Measurements from ENCODE around the gene FBXO4. TPM values are rescaled to one million over a fixed set of nuclear protein-coding genes. Genes with fewer than 3 reads are reported as not detected.
"Not testable (repeated sequence)": the region's sequence is repeated elsewhere in the genome, so short reads cannot be mapped to it uniquely, and the experiment has no call there.

Gene FBXO4
- total RNA-seq, 1 donor = 25.0 TPM

DNA sequence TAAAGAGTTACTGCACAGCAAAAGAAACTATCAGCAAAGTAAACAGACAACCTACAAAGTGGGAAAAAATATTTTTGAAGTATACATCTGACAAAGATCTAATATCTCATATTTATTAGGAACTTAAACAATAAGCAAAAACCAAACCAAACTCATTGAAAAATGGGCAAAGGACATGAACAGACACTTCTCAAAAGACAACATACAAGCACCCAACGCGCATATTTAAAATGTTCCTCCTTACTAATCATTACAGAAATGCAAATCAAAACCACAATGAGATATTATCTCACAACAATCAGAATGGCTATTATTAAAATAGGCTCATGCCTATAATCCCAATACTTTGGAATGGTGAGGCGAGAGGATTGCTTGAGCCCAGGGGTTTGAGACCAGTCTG is 48.0 kb downstream of the FBXO4 start:
- DNase-seq (ENCODE audit: low read depth) = no peak
- H3K4me3 ChIP-seq (ENCODE audit: low read depth, low read length) = no peak overlapping the region
- TF ChIP-seq, protein P1, sequence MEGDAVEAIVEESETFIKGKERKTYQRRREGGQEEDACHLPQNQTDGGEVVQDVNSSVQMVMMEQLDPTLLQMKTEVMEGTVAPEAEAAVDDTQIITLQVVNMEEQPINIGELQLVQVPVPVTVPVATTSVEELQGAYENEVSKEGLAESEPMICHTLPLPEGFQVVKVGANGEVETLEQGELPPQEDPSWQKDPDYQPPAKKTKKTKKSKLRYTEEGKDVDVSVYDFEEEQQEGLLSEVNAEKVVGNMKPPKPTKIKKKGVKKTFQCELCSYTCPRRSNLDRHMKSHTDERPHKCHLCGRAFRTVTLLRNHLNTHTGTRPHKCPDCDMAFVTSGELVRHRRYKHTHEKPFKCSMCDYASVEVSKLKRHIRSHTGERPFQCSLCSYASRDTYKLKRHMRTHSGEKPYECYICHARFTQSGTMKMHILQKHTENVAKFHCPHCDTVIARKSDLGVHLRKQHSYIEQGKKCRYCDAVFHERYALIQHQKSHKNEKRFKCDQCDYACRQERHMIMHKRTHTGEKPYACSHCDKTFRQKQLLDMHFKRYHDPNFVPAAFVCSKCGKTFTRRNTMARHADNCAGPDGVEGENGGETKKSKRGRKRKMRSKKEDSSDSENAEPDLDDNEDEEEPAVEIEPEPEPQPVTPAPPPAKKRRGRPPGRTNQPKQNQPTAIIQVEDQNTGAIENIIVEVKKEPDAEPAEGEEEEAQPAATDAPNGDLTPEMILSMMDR (IDR thresholded peaks at IDR 0.05; ENCODE audit: insufficient read depth, low read length) = no peak

DNA sequence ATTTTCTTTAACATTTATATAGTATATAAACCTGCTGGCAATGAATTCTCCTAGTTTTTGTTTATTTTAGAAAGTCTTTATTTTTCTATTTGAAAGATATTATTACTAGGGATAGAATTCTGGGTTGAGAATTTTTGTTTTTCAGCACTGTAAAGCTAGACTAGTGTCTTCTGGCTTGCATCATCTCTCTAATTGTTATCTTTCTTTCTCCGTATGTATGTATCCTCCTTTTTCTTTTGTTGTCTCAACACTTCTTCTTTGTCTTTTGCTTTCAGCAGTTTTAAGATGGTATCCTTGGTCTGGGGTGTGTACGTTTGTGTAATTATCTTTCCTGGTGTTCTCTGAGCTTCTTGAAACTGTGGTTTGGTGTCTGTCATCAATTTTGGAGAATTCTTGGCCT is 48.8 kb downstream of the FBXO4 start:
- TF ChIP-seq, protein P1 (IDR thresholded peaks at IDR 0.05; ENCODE audit: insufficient read depth, low read length) = no peak
- no peak for DNase-seq (ENCODE audit: low read depth)

DNA sequence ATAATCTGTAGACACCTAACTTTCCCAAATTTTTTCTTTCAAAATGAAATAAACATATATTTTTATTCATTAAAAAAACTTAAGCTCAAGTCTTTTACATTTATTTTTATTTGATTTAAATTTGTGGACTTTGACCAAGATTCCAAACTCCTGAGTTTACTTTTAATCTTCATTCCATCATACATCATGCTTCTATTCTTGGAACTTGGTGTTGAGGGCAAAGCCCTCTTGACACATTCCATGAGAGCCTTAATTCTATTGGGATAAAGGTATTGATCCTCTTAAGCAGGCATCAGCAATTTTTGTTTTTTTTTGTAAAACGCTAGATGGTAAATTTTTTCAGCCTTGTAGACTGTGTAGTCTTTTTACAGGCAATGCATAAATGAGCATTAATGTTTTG is 53.6 kb downstream of the FBXO4 start:
- H3K4me3 ChIP-seq (ENCODE audit: low read depth, low read length) = no peak overlapping the region
- DNase-seq (ENCODE audit: low read depth) = peak; percentile 26
- TF ChIP-seq, protein P1 (IDR thresholded peaks at IDR 0.05; ENCODE audit: insufficient read depth, low read length) = no peak

More for the DNA sequence above, 48.8 kb downstream of the FBXO4 start:
- no peak overlapping the region for H3K4me3 ChIP-seq (ENCODE audit: low read depth, low read length)

DNA sequence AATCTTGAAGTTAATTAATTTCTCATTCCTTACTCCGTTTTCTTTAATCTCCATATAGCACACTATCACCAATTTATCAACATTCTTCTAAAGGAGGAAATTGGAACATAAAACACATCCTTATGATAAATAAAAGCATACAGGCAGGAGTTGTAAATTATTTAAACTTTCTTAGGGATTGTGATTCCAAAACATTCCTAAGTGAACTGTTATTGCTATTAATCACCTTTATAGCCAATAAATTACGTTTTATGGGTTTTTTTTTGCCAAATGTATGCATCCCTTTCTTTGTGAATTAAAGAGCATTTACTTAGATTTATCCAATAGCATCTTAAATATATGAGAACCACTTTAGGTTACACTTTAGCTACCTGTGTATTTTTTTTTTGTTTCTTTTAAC is 55.3 kb downstream of the FBXO4 start:
- no peak overlapping the region for H3K4me3 ChIP-seq (ENCODE audit: low read depth, low read length)
- TF ChIP-seq, protein P1 (IDR thresholded peaks at IDR 0.05; ENCODE audit: insufficient read depth, low read length) = no peak
- no peak for DNase-seq (ENCODE audit: low read depth)

DNA sequence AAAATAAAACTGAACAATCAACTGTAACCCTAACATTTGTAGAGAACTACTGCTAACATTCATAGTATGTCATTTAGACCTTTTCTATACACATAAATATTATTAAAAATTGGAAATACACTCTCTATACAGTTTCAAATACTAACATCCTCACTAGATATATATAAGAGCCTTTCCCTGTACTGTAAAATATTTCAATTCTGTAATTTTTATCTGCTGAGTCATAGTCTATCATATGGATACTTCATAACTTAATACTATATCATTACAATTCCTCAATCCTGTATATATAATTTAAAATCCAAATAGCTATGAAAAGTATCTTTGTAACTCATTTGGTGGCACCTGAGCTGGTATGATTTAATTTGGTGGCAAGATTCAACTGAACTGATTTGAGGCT is 55.8 kb downstream of the FBXO4 start:
- no peak overlapping the region for H3K4me3 ChIP-seq (ENCODE audit: low read depth, low read length)
- TF ChIP-seq, protein P1 (IDR thresholded peaks at IDR 0.05; ENCODE audit: insufficient read depth, low read length) = no peak
- no peak for DNase-seq (ENCODE audit: low read depth)

DNA sequence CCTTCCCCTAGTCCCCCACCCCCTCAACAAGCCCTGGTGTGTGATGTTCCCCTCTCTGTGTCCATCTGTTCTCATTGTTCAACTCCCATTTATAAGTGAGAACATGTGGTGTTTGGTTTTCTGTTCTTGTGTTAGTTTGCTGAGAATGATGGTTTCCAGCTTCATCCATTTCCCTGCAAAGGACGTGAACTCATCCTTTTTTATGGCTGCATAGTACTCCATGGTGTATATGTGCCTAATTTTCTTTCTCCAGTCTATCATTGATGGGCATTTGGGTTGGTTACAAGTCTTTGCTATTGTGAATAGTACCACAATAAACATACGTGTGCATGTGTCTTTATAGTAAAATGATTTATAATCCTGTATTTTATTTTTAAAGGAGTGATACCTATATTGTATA is 57.8 kb downstream of the FBXO4 start:
- H3K4me3 ChIP-seq (ENCODE audit: low read depth, low read length); DNase-seq (ENCODE audit: low read depth): not testable (repeated sequence)

DNA sequence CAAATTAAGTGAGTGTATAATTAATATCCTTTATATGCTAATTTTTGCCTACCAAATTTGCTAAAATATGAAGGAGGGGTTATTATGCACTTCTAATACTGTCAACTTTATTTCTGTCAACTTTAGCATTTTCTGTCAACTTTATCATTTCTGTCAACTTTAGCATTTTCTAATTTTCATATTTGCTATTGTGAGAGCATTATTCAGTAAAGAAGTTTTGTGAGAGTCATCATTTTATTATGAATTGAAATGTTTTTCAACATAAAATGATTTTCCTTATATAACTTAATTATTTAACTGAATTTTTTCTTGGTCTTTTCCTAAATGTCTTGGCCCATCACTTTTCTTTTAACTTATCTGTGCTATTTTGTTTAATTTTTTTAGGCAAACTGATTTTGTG is 58.2 kb downstream of the FBXO4 start:
- TF ChIP-seq, protein P1 (IDR thresholded peaks at IDR 0.05; ENCODE audit: insufficient read depth, low read length) = no peak
- no peak overlapping the region for H3K4me3 ChIP-seq (ENCODE audit: low read depth, low read length)
- DNase-seq (ENCODE audit: low read depth) = no peak

Data from fibroblast of the aortic adventitia (primary cell).